K562 (cell line): Measurements from ENCODE around the gene NRG2. TPM values are rescaled to one million over a fixed set of nuclear protein-coding genes. Genes with fewer than 3 reads are reported as not detected.

Source experiments
- ATAC-seq: fragments of 200-7000 bp; cut with Tn5 transposase; 3 replicates; pipeline ENCODE4 v1.9.1; 2020; ENCODE audit warnings: moderate library complexity
- BruUV-seq: library from RNA; stranded (reverse); fragments of 400-500 nt; replicated peaks from 2 replicates; lab custom pipeline; 2021; lab: Mats Ljungman, UMichigan
- CTCF ChIA-PET: fragments of 300-600 bp; formaldehyde crosslinking; extraction: SDS; loops from one replicate; lab custom pipeline; 2021; ENCODE audit warnings: low intra/inter-chr PET ratio; lab: Yijun Ruan, JAX
- POLR2A ChIA-PET: fragments of 300-600, 350-650 bp; sonication (Branson Sonifier 250); formaldehyde crosslinking; extraction: SDS; loops from one replicate; lab custom pipeline; 2021; ENCODE audit warnings: antibody characterized with exemption, inconsistent platforms; lab: Yijun Ruan, JAX
- DNase-seq, 4 experiments: peaks; one replicate each; pipeline versions ENCODE4 v3.0.0 to v3.0.0-alpha.2; 2011 to 2018; ENCODE audit warnings: low spot score in 3 of 4, mixed read lengths in 3 of 4; ENCODE audit errors: extremely low read depth in 1 of 4
- FAIRE-seq: peaks from 2 replicates; lab custom pipeline; 2011; peaks lifted over from hg19 to GRCh38; lab: Jason Lieb, UNC
- H2AFZ ChIP-seq: 2 replicates; pipeline ENCODE4 v1.6.0; 2011; ENCODE audit warnings: low read depth, low read length, control low read depth, inconsistent platforms
- H3K27ac ChIP-seq: fragments of 200-600 bp; 3 replicates; pipeline ENCODE4 v1.8.0; 2011; ENCODE audit warnings: low read depth, mild to moderate bottlenecking, control low read depth, inconsistent platforms, low read length, moderate library complexity, mixed read lengths; ENCODE audit errors: extremely low read depth
- H3K27me3 ChIP-seq, 2 experiments: fragments of 300-600 bp in 1 of 2; 2 replicates in 1 of 2; 3 replicates in 1 of 2; pipeline versions ENCODE4 v1.6.0 to v1.8.0; 2011; ENCODE audit warnings: inconsistent platforms in 2 of 2, low read length in 2 of 2, mild to moderate bottlenecking in 1 of 2, mixed read lengths in 1 of 2, moderate library complexity in 1 of 2; ENCODE audit not compliant: control insufficient read depth in 2 of 2, insufficient read depth in 2 of 2
- H3K36me3 ChIP-seq: fragments of 300-600 bp; 3 replicates; pipeline ENCODE4 v1.8.0; 2011; ENCODE audit warnings: mild to moderate bottlenecking, low read length, inconsistent platforms; ENCODE audit not compliant: control insufficient read depth, insufficient read depth
- H3K4me1 ChIP-seq, 2 experiments: fragments of 200-600 bp in 1 of 2; replicated peaks in 1 of 2; 2 replicates in 1 of 2; 3 replicates in 1 of 2; pipeline versions ENCODE4 v1.5.1 to v1.8.0; 2011; ENCODE audit warnings: inconsistent platforms in 2 of 2, low read length in 2 of 2, mild to moderate bottlenecking in 1 of 2, mixed read lengths in 1 of 2, moderate library complexity in 1 of 2; ENCODE audit not compliant: control insufficient read depth in 2 of 2, insufficient read depth in 2 of 2
- H3K4me2 ChIP-seq: 2 replicates; pipeline ENCODE4 v1.6.1; 2011; ENCODE audit warnings: low read length, control low read depth, inconsistent platforms, mixed read lengths; ENCODE audit not compliant: insufficient read depth
- H3K4me3 ChIP-seq: fragments of 200-600 bp; sonication (generic), shearing (Covaris generic); 2 replicates; pipeline ENCODE4 v1.5.1; 2016; ENCODE audit warnings: control low read depth, inconsistent platforms
- H3K79me2 ChIP-seq: fragments of 200-600 bp; 3 replicates; pipeline ENCODE4 v1.8.0; 2011; ENCODE audit warnings: low read length, inconsistent platforms; ENCODE audit not compliant: control insufficient read depth, insufficient read depth
- H3K9ac ChIP-seq, 2 experiments: 2 replicates each; pipeline versions ENCODE4 v1.6.0 to v1.6.1; 2011; ENCODE audit warnings: low read depth in 2 of 2, low read length in 2 of 2, control low read depth in 1 of 2, inconsistent platforms in 1 of 2, mild to moderate bottlenecking in 1 of 2, mixed read lengths in 1 of 2; ENCODE audit not compliant: insufficient read depth in 1 of 2
- H3K9me1 ChIP-seq: one replicate; pipeline ENCODE4 v1.6.0; 2011; ENCODE audit warnings: inconsistent platforms, mild to moderate bottlenecking, low read length, moderate library complexity; ENCODE audit not compliant: control insufficient read depth, insufficient read depth
- H3K9me3 ChIP-seq: replicated peaks from 2 replicates; pipeline ENCODE4 v1.5.1; 2011; ENCODE audit warnings: low read depth, low read length, inconsistent platforms; ENCODE audit not compliant: control insufficient read depth, insufficient read depth
- H4K20me1 ChIP-seq: replicated peaks from 2 replicates; pipeline ENCODE4 v1.6.1; 2011; ENCODE audit warnings: low read length, inconsistent platforms, mixed read lengths; ENCODE audit not compliant: control insufficient read depth, insufficient read depth
- BMI1 ChIP-seq: fragments of 150-350 bp; IDR thresholded peaks from 2 replicates; pipeline ENCODE4 v1.6.1; 2014; ENCODE audit warnings: low read length
- EP400 ChIP-seq: fragments of 450-650 bp; IDR thresholded peaks from 2 replicates; pipeline ENCODE4 v1.6.1; 2017; ENCODE audit warnings: antibody characterized with exemption, mild to moderate bottlenecking, moderate library complexity
- ETV1 ChIP-seq: fragments of 450-650 bp; conservative IDR thresholded peaks from 2 replicates; pipeline ENCODE4 v1.6.1; 2016; ENCODE audit warnings: missing genetic modification characterization, control low read depth, low read depth, missing compliant biosample characterization
- FOXP1 ChIP-seq: sonication (generic); formaldehyde crosslinking; IDR thresholded peaks from 2 replicates; pipeline ENCODE4 v1.8.0; 2022; ENCODE audit warnings: mild to moderate bottlenecking, missing genetic modification reagents
- GTF2B ChIP-seq: IDR thresholded peaks from 2 replicates; pipeline ENCODE4 v1.6.1; 2011; ENCODE audit not compliant: insufficient read length; ENCODE audit errors: extremely low read depth
- POLR2AphosphoS2 ChIP-seq: IDR thresholded peaks from 2 replicates; pipeline ENCODE4 v1.6.1; 2012; ENCODE audit warnings: low read length, improper control_type of control experiment
- RBFOX2 ChIP-seq: fragments of 200-400 bp; formaldehyde crosslinking; IDR thresholded peaks from 2 replicates; pipeline ENCODE4 v1.6.1; 2017; ENCODE audit warnings: low read depth, mild to moderate bottlenecking, low read length, moderate library complexity
- RBM22 ChIP-seq: fragments of 200-400 bp; formaldehyde crosslinking; IDR thresholded peaks from 2 replicates; pipeline ENCODE4 v1.6.1; 2018; ENCODE audit warnings: low read length, low read depth; ENCODE audit not compliant: poor library complexity, severe bottlenecking
- RBM25 ChIP-seq: fragments of 200-400 bp; formaldehyde crosslinking; IDR thresholded peaks from 2 replicates; pipeline ENCODE4 v1.6.1; 2018; ENCODE audit warnings: low read length, low read depth, moderate library complexity; ENCODE audit not compliant: severe bottlenecking
- RNF219 ChIP-seq: fragments of 250-450 bp; sonication (Bioruptor Pico); IDR thresholded peaks from 2 replicates; pipeline ENCODE4 v1.5.0; 2022; ENCODE audit warnings: mild to moderate bottlenecking
- TRIM24 ChIP-seq, 2 experiments: fragments of 450-650 bp; IDR thresholded peaks; 2 replicates each; pipeline ENCODE4 v1.6.1; 2016
- ZNF12 ChIP-seq: sonication (generic); formaldehyde crosslinking; IDR thresholded peaks from 2 replicates; pipeline ENCODE4 v1.4.0; 2020; ENCODE audit warnings: mild to moderate bottlenecking, missing genetic modification reagents
- ZNF121 ChIP-seq: sonication (generic); formaldehyde crosslinking; conservative IDR thresholded peaks from 2 replicates; pipeline ENCODE4 v1.8.0; 2022; ENCODE audit warnings: missing genetic modification reagents
- ZNF143 ChIP-seq: sonication (generic); formaldehyde crosslinking; IDR thresholded peaks from 2 replicates; pipeline ENCODE4 v1.9.0; 2022; ENCODE audit warnings: mild to moderate bottlenecking, missing genetic modification reagents
- ZNF444 ChIP-seq: fragments of 250-450 bp; sonication (Bioruptor Pico); IDR thresholded peaks from 2 replicates; pipeline ENCODE4 v1.4.0; 2020; ENCODE audit warnings: mild to moderate bottlenecking, moderate library complexity
- ZNF511 ChIP-seq: sonication (generic); formaldehyde crosslinking; IDR thresholded peaks from 2 replicates; pipeline ENCODE4 v1.8.0; 2022; ENCODE audit warnings: mild to moderate bottlenecking, missing genetic modification reagents
- ZNF584 ChIP-seq: fragments of 200-800 bp; sonication (Bioruptor generic); IDR thresholded peaks from 2 replicates; pipeline ENCODE4 v1.6.1; 2016; ENCODE audit warnings: low read depth, mild to moderate bottlenecking, missing genetic modification characterization, missing compliant biosample characterization
- WGBS: fragments of 100-300 bp; shearing (Covaris generic); methylation state at CpG from one replicate; pipeline ENCODE4 v1.1.6; 2016; ENCODE audit warnings: low coverage, mixed read lengths; ENCODE audit not compliant: insufficient coverage; ENCODE audit errors: missing lambda C conversion rate; 5-methylcytosine and 5-hydroxymethylcytosine counted together
- in situ Hi-C: fragments of 300-500 bp; cut with MboI; formaldehyde crosslinking; loops from 4 replicates; pipeline ENCODE4 v1.15.0; 2018; ENCODE audit warnings: inconsistent platforms, mixed read lengths
- intact Hi-C: fragments of 100-400 bp; cut with micrococcal nuclease; formaldehyde crosslinking; loops from 2 replicates; pipeline ENCODE4 v1.14.2; 2022
- polyA plus RNA-seq, 8 experiments: library from polyadenylated mRNA; depleted of rRNA in 4 of 8; stranded (reverse) in 5 of 8; unstranded in 3 of 8; fragments of >200 nt; fragmentation: Nextera tagmentation in 2 of 8; fragmentation: Illumina TruSeq in 1 of 8; extraction: Ambion mirVana in 2 of 8; extraction: Trizol in 1 of 8; gene quantifications; 2 replicates each; pipeline versions ENCODE4 v1.2.1 to v1.2.3, GENCODE V29; 2011 to 2014; ENCODE audit warnings: inconsistent platforms in 1 of 8, missing spikeins in 1 of 8
- total RNA-seq, 7 experiments: library from RNA; depleted of rRNA in 6 of 7; stranded (reverse); fragments of >200 nt in 6 of 7; fragmentation: Illumina TruSeq in 2 of 7; extraction: Trizol in 2 of 7; gene quantifications; 2 replicates each; pipeline versions ENCODE4 v1.2.1 to v1.2.3, GENCODE V29; 2011 to 2021; ENCODE audit warnings: low replicate concordance in 1 of 7
- TF ChIP-seq, protein P1 (sequence below): fragments of 450-650 bp; IDR thresholded peaks from 2 replicates; pipeline ENCODE4 v1.6.1; 2014; ENCODE audit warnings: low read depth, mild to moderate bottlenecking, moderate library complexity, borderline replicate concordance

The NRG2 gene
- total and polyA plus RNA-seq, 9 of the 15 experiments (the other 6 are each of a cell fraction or from before 2014, with no cell fraction given), result not detected

DNA sequence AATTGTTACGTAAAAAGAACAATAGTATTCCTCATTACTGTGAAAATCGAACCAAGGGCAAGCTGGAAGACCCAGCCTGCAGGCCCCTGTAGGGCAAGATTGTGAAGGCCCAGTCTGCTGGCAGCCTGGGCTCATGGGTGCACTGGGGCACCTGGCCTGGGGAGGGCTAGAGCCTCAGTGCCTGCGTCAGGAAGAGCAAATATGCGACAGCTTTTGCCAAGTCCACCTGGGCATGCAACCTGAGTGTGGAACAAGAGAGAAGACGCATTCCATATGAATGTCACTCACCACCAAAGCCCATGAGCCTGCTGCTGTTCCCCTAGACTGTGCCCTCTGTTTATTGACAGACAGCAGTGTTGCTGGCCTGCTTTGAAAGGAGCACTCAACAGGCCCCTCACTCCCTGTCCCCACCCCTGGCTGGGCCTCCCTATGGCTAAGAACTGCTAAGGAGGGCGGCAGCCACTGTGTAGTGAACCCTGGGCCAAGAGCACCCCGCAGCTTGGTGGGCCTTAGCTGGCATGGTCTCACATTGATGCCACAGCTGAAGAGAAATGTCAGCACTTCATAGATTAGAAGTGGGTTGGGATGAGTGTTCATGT, 219.2 kb downstream of the NRG2 start:
- intact Hi-C loops, result no loop called here
- WGBS, result 0% methylated on average over 7 of the region's 7 CpGs
- H3K27me3 ChIP-seq, result peaks cover 21 to 85% of the 10 kb centered on the region in 2 experiments
- H3K9ac ChIP-seq, result no peak overlapping the region
- BruUV-seq, result no TSS peak
- no peaks in the 10 kb centered on the region for H4K20me1 ChIP-seq
- TF ChIP-seq ZNF143 (CRISPR knock-in tag) (no peak), BMI1 (no peak), ZNF12 (no peak), ZNF121 (CRISPR knock-in tag) (no peak), ETV1 (tag) (no peak), POLR2AphosphoS2 (no peak), ZNF511 (no peak), ZNF584 (no peak), GTF2B (no peak), RBM22 (no peak), RBM25 (no peak), EP400 (no peak), TRIM24 (IDR thresholded peaks at IDR 0.05) (no peak), ZNF444 (CRISPR knock-in tag) (no peak), RNF219 (CRISPR knock-in tag) (no peak), RBFOX2 (no peak), FOXP1 (CRISPR knock-in tag) (no peak)
- TF ChIP-seq, protein P1, sequence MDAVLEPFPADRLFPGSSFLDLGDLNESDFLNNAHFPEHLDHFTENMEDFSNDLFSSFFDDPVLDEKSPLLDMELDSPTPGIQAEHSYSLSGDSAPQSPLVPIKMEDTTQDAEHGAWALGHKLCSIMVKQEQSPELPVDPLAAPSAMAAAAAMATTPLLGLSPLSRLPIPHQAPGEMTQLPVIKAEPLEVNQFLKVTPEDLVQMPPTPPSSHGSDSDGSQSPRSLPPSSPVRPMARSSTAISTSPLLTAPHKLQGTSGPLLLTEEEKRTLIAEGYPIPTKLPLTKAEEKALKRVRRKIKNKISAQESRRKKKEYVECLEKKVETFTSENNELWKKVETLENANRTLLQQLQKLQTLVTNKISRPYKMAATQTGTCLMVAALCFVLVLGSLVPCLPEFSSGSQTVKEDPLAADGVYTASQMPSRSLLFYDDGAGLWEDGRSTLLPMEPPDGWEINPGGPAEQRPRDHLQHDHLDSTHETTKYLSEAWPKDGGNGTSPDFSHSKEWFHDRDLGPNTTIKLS, result no peak
- DNase-seq (no peak), ATAC-seq (no peak), FAIRE-seq (no peak)
- POLR2A ChIA-PET, result no interaction called here
- no peaks in the 10 kb centered on the region for H3K79me2 ChIP-seq
- no peak overlapping the region for H3K4me3 ChIP-seq
- in situ Hi-C loops, result no loop called here
- H2AFZ ChIP-seq, result no peak overlapping the region
- H3K9me3 ChIP-seq, result no peaks in the 10 kb centered on the region
- H3K27ac ChIP-seq, result no peak overlapping the region
- no peaks in the 10 kb centered on the region for H3K36me3 ChIP-seq
- peaks cover 2% of the 10 kb centered on the region for H3K9me1 ChIP-seq
- no peak overlapping the region for H3K4me2 ChIP-seq
- CTCF ChIA-PET, result no interaction called here
- H3K4me1 ChIP-seq, result no peaks in the 10 kb centered on the region
